GM12875 (cell line): ENCODE results near the gene GRN.

Source experiments
- H3K4me3 ChIP-seq: one replicate; pipeline ENCODE4 v1.5.1; 2011; ENCODE audit warnings: low read depth, low read length, control low read depth
- CTCF ChIP-seq: IDR thresholded peaks from 2 replicates; pipeline ENCODE4 v1.5.1; 2011; ENCODE audit warnings: low read depth, mild to moderate bottlenecking, control low read depth, inconsistent platforms, low read length, moderate library complexity, borderline replicate concordance; ENCODE audit not compliant: insufficient read depth

GRN gene

GRCh38 chr17:44354582-44355561 is 9.8 kb downstream of the GRN start:
- peak; percentile 67 for TF ChIP-seq CTCF

GRCh38 chr17:44355642-44356099 is 10.6 kb downstream of the GRN start:
- no peak for TF ChIP-seq CTCF
- H3K4me3 ChIP-seq = no peak overlapping the region

More at GRCh38 chr17:44354582-44355561, 9.8 kb downstream of the GRN start:
- no peak overlapping the region for H3K4me3 ChIP-seq

- H3K4me3 ChIP-seq = no peak overlapping the region
- no peak for TF ChIP-seq CTCF
These were observed 11.1 kb downstream of the GRN start for GRCh38 chr17:44356241-44356640.

- TF ChIP-seq CTCF = no peak
- no peak overlapping the region for H3K4me3 ChIP-seq
These were observed 13.0 kb downstream of the GRN start for GRCh38 chr17:44358066-44358465.

- TF ChIP-seq CTCF = no peak
- H3K4me3 ChIP-seq = no peak overlapping the region
These were observed 13.9 kb downstream of the GRN start for GRCh38 chr17:44359006-44359405.

- TF ChIP-seq CTCF = no peak
These were observed 14.5 kb downstream of the GRN start for GRCh38 chr17:44359458-44360143.

More at GRCh38 chr17:44359458-44360143, 14.5 kb downstream of the GRN start:
- H3K4me3 ChIP-seq = no peak overlapping the region
